Vagina (tissue), 2 donors: Measurements from ENCODE around the gene GFI1.

ENCODE experiments used
- CTCF ChIP-seq, 3 experiments: fragments of 450-650 bp in 2 of 3; fragments of 200-600 bp in 1 of 3; sonication (generic) in 1 of 3; IDR thresholded peaks; one replicate each; pipeline ENCODE4 v1.5.1; 2017 to 2019; ENCODE audit warnings: antibody characterized with exemption in 3 of 3, mild to moderate bottlenecking in 2 of 3, moderate library complexity in 2 of 3
- POLR2A ChIP-seq, 2 donors: fragments of 450-650 bp; IDR thresholded peaks; one replicate each; pipeline ENCODE4 v1.6.1; 2017; ENCODE audit warnings: antibody characterized with exemption in 2 of 2, mild to moderate bottlenecking in 2 of 2, moderate library complexity in 2 of 2

- no peak for TF ChIP-seq CTCF (IDR thresholded peaks at IDR 0.05)
- TF ChIP-seq POLR2A (IDR thresholded peaks at IDR 0.05), result no peak
These were observed 26.8 kb downstream of the GFI1 start for GRCh38 chr1:92459871-92460320.
